Measurements from ENCODE around the gene LIMS2.

The LIMS2 gene

GRCh38 chr2:127658146-127658545 is 17.2 kb downstream of the LIMS2 start:
- DNase-seq: no peak

DNA sequence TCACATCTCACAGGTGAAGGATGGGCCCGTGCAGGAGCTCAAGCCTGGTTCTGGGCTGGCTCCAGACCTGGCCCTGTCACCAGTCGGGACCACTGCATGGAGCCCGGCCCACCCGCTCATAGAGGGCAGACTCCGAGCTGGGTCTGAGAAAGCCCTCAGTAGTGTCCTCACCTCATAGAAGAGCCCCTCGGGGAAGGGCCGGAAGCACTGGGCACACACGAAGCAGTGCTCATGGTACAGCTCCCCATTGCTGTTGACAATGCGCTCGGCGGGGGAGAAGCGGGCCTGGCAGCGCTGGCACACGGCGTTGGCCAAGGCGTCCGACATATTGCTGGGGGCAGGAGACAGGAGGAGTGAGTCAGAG is 18.1 kb downstream of the LIMS2 start:
- DNase-seq: no peak

GRCh38 chr2:127656569-127657231 is 18.6 kb downstream of the LIMS2 start:
- DNase-seq: no peak

DNA sequence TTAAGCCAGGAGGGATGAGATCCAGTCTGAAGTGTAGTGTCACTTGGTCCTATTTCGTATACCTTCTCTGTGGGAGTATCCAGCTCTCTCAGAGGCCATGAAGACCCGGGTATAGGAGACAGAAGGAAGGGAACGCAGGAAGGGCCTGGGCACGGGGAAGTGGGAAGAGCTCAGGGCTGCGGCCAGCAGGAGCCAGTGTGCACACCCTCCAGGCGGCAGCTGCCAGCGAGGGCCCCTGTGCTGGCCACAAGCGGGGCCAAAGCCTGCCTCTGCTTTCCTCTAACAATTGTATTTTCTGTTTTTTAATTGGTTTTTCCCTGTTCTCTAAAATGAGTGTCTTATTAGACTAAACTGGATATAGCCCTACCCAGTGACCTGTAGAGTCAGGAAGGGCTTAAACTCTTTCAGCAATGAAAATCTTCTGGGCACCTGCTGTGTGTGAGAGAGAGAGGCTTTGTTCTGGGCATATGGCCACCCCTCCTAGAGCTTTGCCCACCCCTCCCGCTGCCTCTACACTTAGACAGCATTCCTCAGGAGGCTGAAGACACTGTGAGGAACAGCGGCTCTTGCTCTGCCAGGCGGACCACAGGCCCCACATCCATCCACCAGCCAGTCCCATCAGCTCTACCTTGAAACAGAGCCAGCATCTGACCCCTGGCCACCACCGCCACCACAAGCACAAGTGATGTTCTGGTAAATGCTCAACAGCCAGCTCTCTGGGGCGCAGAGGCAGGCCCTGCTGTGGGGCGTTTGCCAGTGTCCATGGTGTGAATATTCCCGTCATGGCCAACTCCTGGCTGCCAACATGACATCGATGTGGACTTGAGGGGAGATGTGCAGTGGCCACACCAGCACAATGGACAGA is 19.9 kb downstream of the LIMS2 start:
- no peak for DNase-seq

DNA sequence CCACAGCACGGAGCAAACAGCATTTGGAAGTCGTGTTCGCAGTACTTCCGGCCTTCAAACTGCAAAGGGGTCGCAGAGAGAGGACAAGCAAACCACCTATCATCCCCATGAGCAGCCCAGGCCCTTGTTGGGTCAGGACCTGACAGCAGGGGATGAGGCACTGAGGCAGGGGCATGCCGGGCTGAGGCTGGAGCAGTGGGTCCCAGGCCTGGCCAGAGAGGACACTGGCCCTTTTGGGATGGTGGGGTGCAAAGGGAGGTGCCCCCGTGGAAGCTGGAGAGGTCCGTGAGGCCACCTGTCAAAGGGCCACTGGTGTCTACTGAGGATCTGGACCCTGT is 20.5 kb downstream of the LIMS2 start:
- DNase-seq: no peak

GRCh38 chr2:127654084-127654837 is 21.1 kb downstream of the LIMS2 start:
- no peak for DNase-seq

DNA sequence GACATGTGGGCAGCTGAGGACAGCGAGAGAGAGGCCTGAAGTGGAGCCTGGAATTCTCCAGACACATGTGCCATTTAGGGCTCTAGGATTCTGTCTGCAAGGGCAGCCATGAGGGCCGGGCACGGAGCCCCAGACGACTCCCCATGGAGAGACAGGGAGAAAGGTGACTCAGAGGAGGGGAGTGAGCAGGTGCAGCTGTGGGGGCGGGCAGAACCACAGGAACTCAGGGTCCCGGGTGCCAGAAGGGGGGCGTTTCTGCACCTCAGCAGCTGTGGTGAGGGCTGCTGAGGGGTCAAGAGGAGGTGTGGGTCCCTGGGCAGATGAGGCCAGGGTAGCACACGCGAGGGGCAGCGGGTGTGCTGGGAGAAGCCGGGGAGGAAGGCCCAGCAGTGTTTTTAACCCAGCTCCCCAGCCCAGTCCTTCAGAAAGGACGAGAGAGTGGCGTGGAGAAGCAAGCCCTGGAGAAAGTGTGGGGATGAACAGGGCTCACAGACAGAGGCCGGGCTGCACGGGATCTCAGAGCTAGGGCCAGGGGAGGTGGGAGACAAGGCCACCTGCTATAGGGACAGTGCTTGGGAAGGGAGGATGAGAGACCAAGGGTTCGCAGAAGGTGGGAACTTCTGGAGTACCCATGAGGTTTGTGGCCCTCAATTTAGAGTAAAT is 21.8 kb downstream of the LIMS2 start:
- DNase-seq: no peak

GRCh38 chr2:127652786-127653357 is 22.5 kb downstream of the LIMS2 start:
- no peak for DNase-seq

DNA sequence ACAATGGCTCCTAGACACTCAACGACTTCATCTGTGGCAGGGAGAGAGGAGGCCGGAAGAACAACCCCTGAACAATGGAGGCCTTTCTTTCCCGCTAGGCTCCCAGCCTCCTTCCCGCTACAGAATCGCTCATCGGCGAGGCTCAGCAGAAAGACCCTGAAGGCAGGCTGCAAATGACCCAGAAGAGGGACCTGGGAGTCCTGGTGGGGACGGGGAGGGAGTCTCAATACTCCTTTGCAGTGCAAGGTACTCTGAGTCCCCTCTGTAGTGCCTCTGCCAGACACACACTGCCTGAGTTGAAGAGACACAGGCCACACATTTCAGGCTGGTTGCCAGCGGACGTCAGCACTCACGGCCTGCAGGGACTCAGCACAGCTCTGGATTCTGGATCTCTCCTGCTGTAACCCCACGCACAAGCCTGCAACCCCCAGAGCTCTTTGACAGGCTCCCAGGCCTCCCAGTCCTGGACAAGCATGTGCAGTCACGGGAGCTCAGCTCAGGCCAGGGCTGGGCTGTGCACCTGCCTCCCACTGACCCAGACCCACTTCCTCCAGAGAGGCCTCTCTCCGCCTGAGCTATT is 23.3 kb downstream of the LIMS2 start:
- no peak for DNase-seq

- DNase-seq: no peak
These were observed 23.9 kb downstream of the LIMS2 start for GRCh38 chr2:127651381-127651809.

GRCh38 chr2:127650785-127651380 is 24.4 kb downstream of the LIMS2 start:
- DNase-seq: no peak

GRCh38 chr2:127650041-127650784 is 25.1 kb downstream of the LIMS2 start:
- no peak for DNase-seq

- DNase-seq: peak; percentile 1
These were observed 25.7 kb downstream of the LIMS2 start for GRCh38 chr2:127649684-127650040.

GRCh38 chr2:127649100-127649611 is 26.2 kb downstream of the LIMS2 start:
- peak; percentile 8 for DNase-seq

DNA sequence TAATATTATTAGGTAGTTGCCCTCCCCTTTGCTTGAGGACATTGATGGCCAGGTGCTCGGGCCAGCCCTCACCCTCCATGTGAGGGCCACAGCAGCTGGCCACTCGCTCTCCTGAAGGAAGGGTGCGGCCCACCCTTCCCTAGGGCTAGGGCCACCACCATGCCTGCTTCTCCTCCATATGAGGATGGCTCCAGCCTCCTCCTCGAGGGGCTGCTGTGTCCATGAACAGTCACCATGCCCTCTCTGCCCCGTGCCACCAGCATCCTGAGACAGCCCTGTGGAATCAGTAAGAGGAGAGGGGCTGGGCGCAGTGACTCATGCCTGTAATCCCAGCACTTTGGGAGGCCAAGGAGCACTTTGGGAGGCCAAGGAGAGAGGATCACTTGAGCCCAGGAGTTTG is 27.0 kb downstream of the LIMS2 start:
- DNase-seq: no peak

- DNase-seq: no peak
These were observed 27.8 kb downstream of the LIMS2 start for GRCh38 chr2:127647242-127648190.

DNA sequence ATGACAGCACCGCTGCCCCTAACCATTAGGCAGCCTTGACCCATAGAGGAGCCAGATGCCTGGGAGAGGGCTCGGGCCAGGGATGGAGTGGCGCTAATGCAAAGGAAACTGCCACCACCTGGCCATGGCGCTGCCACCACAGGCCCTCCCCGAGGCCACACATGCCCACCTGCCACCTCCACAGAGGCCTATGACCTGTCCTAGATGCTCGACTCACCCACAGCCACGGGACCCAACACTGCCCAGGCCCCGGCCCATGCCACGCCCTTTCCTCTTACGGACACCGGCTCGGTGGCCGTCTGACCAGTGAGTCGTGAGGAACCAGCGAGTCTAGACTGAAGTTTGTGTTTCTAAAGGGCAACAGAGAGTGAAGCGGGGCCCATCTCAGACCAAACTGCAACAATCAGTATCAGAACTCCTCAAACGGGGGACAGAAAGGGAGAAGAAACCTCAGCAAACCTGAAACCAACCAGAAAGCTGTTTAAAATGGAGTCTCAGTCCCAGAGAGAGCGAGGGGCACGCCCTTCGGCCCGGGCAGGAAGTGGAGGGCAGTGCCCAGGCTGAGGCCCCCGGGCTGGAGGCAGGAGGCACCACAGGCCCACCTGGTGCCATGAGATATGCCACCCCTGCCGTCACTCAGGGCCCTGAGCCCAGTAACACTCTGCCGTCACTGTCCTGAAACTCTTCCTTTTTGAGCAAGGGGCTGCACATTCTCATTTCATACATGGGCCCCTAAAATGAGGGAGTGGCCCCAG is 28.7 kb downstream of the LIMS2 start:
- no peak for DNase-seq

DNA sequence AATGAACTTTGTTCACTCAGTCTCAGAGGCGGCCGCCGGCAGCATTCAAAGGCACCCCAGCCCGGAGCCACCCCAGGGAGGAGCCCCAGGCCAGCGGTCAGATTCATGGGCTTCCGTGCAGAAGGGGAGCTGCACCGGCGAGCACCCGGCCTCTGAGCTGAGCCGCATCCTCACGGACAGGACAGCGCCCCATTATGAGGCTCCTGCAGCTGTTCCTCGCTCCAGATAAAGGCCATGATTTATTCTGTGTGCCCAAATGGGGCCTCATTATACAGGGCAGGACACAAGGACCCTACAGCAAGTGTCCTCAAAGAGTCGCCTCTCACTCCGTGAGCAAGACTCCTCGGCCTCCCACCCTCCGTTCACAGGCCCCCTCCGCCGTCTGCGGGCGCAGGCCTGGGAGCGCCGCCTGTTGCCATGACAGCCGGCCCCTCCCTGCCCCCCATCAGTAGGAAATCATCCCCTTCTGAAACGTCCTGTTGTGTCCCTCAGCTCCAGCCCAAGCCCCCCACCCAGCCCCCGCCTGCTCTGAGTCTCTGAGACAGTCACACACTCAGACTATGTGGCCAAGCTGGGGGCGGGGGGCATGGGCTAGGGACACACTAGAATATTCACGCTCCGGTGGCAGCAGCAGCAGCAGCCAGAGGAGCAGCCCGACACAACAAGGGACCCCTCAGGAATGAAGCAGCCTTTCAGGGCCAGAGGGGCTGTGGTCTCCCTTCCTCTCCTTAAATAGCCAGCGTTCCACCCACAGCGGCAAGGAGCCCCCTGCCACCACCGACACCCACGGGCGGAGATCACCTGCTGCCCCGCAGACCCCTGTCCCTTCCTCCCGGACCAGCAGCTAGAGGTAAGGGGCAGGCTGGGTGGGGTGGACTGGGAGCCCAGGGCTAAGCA is 29.7 kb downstream of the LIMS2 start, which contains the start of gene GPR17:
Gene GPR17, plus strand, starts transcription at position 759 of the 897 bp plus-strand sequence. CDS start 4,583 bp downstream, outside the sequence.
- no peak for DNase-seq
